Right lobe of liver (tissue), 4 donors: ENCODE data around the gene LDLRAD4.

ENCODE experiments used
- POLR2A ChIP-seq: fragments of 450-650 bp; IDR thresholded peaks from one replicate; pipeline ENCODE4 v1.6.1; 2017; ENCODE audit warnings: antibody characterized with exemption, mild to moderate bottlenecking
- TF ChIP-seq, protein P1 (sequence below), 4 donors: fragments of 200-600 bp in 3 of 4; fragments of 450-650 bp in 1 of 4; IDR thresholded peaks; one replicate each; pipeline versions ENCODE4 v1.5.1 to v1.8.0; 2016 to 2022; ENCODE audit warnings: antibody characterized with exemption in 4 of 4, mild to moderate bottlenecking in 2 of 4
- donor health status: DM: no; HTN: no; CAD: no.
- donor health status: DM: no; HTN: no; CAD: no.
- donor health status: DM: no; HTN: yes; CAD: no.

DNA sequence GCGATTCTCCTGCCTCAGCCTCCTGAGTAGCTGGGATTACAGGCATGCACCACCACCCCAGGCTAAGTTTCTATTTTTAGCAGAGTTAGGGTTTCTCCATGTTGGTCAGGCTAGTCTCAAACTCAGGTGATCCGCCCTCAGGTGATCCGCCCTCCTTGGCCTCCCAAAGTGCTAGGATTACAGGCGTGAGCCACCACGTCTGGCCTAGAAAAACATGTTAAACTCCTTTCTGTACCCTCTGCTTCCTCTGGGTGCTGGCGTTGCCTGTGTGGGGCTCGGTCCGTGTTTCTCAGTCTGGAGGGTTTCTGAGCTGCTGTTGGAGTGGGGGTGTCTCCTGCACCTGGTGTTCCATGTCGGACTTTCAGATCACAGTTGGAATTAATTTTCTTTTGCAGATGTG is 17.9 kb downstream of the LDLRAD4 start:
- TF ChIP-seq, protein P1, sequence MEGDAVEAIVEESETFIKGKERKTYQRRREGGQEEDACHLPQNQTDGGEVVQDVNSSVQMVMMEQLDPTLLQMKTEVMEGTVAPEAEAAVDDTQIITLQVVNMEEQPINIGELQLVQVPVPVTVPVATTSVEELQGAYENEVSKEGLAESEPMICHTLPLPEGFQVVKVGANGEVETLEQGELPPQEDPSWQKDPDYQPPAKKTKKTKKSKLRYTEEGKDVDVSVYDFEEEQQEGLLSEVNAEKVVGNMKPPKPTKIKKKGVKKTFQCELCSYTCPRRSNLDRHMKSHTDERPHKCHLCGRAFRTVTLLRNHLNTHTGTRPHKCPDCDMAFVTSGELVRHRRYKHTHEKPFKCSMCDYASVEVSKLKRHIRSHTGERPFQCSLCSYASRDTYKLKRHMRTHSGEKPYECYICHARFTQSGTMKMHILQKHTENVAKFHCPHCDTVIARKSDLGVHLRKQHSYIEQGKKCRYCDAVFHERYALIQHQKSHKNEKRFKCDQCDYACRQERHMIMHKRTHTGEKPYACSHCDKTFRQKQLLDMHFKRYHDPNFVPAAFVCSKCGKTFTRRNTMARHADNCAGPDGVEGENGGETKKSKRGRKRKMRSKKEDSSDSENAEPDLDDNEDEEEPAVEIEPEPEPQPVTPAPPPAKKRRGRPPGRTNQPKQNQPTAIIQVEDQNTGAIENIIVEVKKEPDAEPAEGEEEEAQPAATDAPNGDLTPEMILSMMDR (IDR thresholded peaks at IDR 0.05) = no peak
- TF ChIP-seq POLR2A = no peak
